GM23338 (cell line): ENCODE measurements around the gene FAM110A. TPM values are rescaled to one million over a fixed set of nuclear protein-coding genes. Genes with fewer than 3 reads are reported as not detected.

ENCODE experiments used
- ATAC-seq: fragments of 200-7000 bp; cut with Tn5 transposase; 3 replicates; pipeline ENCODE4 v1.9.1; 2020
- DNase-seq: peaks from one replicate; pipeline ENCODE4 v3.0.0-alpha.2; 2015; ENCODE audit warnings: low spot score
- H2AFZ ChIP-seq: fragments of 200-600 bp; sonication (generic); 2 replicates; pipeline ENCODE4 v1.8.0; 2016; ENCODE audit warnings: antibody characterized with exemption, mild to moderate bottlenecking, moderate library complexity
- H3F3A ChIP-seq: fragments of 200-600 bp; sonication (generic); replicated peaks from 2 replicates; pipeline ENCODE4 v1.8.0; 2017; ENCODE audit warnings: antibody characterized with exemption, mixed run types, low read depth
- H3K27ac ChIP-seq: fragments of 200-600 bp; sonication (generic); 2 replicates; pipeline ENCODE4 v1.6.1; 2016; ENCODE audit warnings: low read depth
- H3K27me3 ChIP-seq: fragments of 200-600 bp; sonication (generic); 2 replicates; pipeline ENCODE4 v1.8.0; 2016; ENCODE audit warnings: mild to moderate bottlenecking, mixed run types, moderate library complexity; ENCODE audit not compliant: insufficient read depth
- H3K36me3 ChIP-seq: fragments of 200-600 bp; sonication (generic); 2 replicates; pipeline ENCODE4 v1.8.0; 2016; ENCODE audit warnings: mild to moderate bottlenecking; ENCODE audit not compliant: insufficient read depth
- H3K4me1 ChIP-seq: fragments of 200-600 bp; sonication (generic); 2 replicates; pipeline ENCODE4 v1.8.0; 2016; ENCODE audit warnings: mild to moderate bottlenecking, moderate library complexity; ENCODE audit not compliant: insufficient read depth
- H3K4me2 ChIP-seq: fragments of 200-600 bp; sonication (generic); 2 replicates; pipeline ENCODE4 v1.7.1; 2017; ENCODE audit warnings: mixed run types
- H3K4me3 ChIP-seq: fragments of 200-600 bp; sonication (generic); 2 replicates; pipeline ENCODE4 v1.6.1; 2016; ENCODE audit warnings: mixed run types
- H3K79me2 ChIP-seq: fragments of 200-600 bp; sonication (generic); replicated peaks from 2 replicates; pipeline ENCODE4 v1.8.0; 2017; ENCODE audit warnings: mild to moderate bottlenecking; ENCODE audit not compliant: insufficient read depth
- H3K9me2 ChIP-seq: fragments of 200-600 bp; sonication (generic); 2 replicates; pipeline ENCODE4 v1.8.0; 2017; ENCODE audit not compliant: insufficient read depth
- H4K20me1 ChIP-seq: fragments of 200-600 bp; sonication (generic); replicated peaks from 2 replicates; pipeline ENCODE4 v1.8.0; 2017; ENCODE audit warnings: mild to moderate bottlenecking; ENCODE audit not compliant: insufficient read depth
- H3K27ac Mint-ChIP-seq: 2 replicates; pipeline ENCODE4 v1.8.0; 2020; ENCODE audit warnings: inconsistent platforms, mild to moderate bottlenecking, moderate library complexity, mixed read lengths
- H3K27me3 Mint-ChIP-seq: 3 replicates; pipeline ENCODE4 v1.8.0; 2022; ENCODE audit warnings: low read depth, mild to moderate bottlenecking, moderate library complexity, mixed read lengths, inconsistent platforms; ENCODE audit not compliant: insufficient read depth, poor library complexity
- H3K36me3 Mint-ChIP-seq: 3 replicates; pipeline ENCODE4 v1.8.0; 2021; ENCODE audit warnings: low read depth, mild to moderate bottlenecking, inconsistent platforms, moderate library complexity, mixed read lengths
- H3K4me1 Mint-ChIP-seq: 3 replicates; pipeline ENCODE4 v1.8.0; 2020; ENCODE audit warnings: mild to moderate bottlenecking, inconsistent platforms, mixed read lengths
- H3K4me3 Mint-ChIP-seq: 3 replicates; pipeline ENCODE4 v1.8.0; 2021; ENCODE audit warnings: moderate library complexity, mild to moderate bottlenecking, inconsistent platforms, mixed read lengths
- H3K9me3 Mint-ChIP-seq: 3 replicates; pipeline ENCODE4 v1.8.0; 2020; ENCODE audit warnings: moderate library complexity, mild to moderate bottlenecking, inconsistent platforms, mixed read lengths
- CREB1 ChIP-seq: fragments of 250-450 bp; sonication (Bioruptor Pico); IDR thresholded peaks from 2 replicates; pipeline ENCODE4 v1.5.0; 2020; ENCODE audit warnings: low read depth, mild to moderate bottlenecking, moderate library complexity
- CTCF ChIP-seq, 2 experiments: fragments of 200-600 bp in 1 of 2; sonication (generic) in 1 of 2; conservative IDR thresholded peaks; 2 replicates each; pipeline versions ENCODE4 v1.5.1 to v1.6.1; 2016 to 2017; ENCODE audit warnings: antibody characterized with exemption in 2 of 2, low read depth in 2 of 2, mild to moderate bottlenecking in 2 of 2, moderate library complexity in 1 of 2
- EZH2phosphoT487 ChIP-seq: fragments of 200-600 bp; sonication (generic); IDR thresholded peaks from one replicate; pipeline ENCODE4 v1.8.1; 2018; ENCODE audit warnings: antibody characterized with exemption; ENCODE audit not compliant: unreplicated experiment
- JUNB ChIP-seq: IDR thresholded peaks from one replicate; pipeline ENCODE4 v1.6.1; 2016; ENCODE audit warnings: antibody characterized with exemption; ENCODE audit not compliant: unreplicated experiment
- NANOG ChIP-seq: IDR thresholded peaks from 2 replicates; pipeline ENCODE4 v1.6.1; 2016; ENCODE audit warnings: antibody characterized with exemption, borderline replicate concordance
- STAT1 ChIP-seq: IDR thresholded peaks from one replicate; pipeline ENCODE4 v1.6.1; 2016; ENCODE audit warnings: antibody characterized with exemption; ENCODE audit not compliant: unreplicated experiment
- ZNF114 ChIP-seq: fragments of 250-450 bp; sonication (Bioruptor Pico); IDR thresholded peaks from 2 replicates; pipeline ENCODE4 v1.5.0; 2020; ENCODE audit warnings: mild to moderate bottlenecking, moderate library complexity
- ZNF331 ChIP-seq: fragments of 250-450 bp; sonication (Bioruptor Pico); IDR thresholded peaks from 2 replicates; pipeline ENCODE4 v1.5.0; 2020; ENCODE audit warnings: low read depth, mild to moderate bottlenecking, moderate library complexity
- ZNF462 ChIP-seq: fragments of 250-450 bp; sonication (Bioruptor Pico); IDR thresholded peaks from 2 replicates; pipeline ENCODE4 v1.5.0; 2020; ENCODE audit warnings: mild to moderate bottlenecking, moderate library complexity
- polyA plus RNA-seq: library from polyadenylated mRNA; unstranded; fragments of >200 nt; fragmentation: Nextera tagmentation; extraction: Ambion mirVana; gene quantifications from 2 replicates; pipeline ENCODE4 v1.2.1, GENCODE V29; 2016
- total RNA-seq: library from RNA; depleted of rRNA; stranded (reverse); fragments of >200 nt; shearing (Covaris generic); gene quantifications from 2 replicates; pipeline ENCODE4 v1.2.3, GENCODE V29; 2014

Gene FAM110A
- total and polyA plus RNA-seq, 2 experiments from 2014 or later: 10.7 to 13.7 TPM

- no peaks in the 10 kb centered on the region for H3K36me3 Mint-ChIP-seq
- DNase-seq (no peak), ATAC-seq (no peak)
- H3K4me1 ChIP-seq: peaks cover 4% of the 10 kb centered on the region; the same call in 1 of the 2 replicates
- no peaks in the 10 kb centered on the region for H3K36me3 ChIP-seq
- peaks cover 14% of the 10 kb centered on the region for H3K4me1 Mint-ChIP-seq
- no peaks in the 10 kb centered on the region for H3K79me2 ChIP-seq
- H3K27me3 Mint-ChIP-seq: peaks cover 20% of the 10 kb centered on the region
- TF ChIP-seq ZNF114 (CRISPR knock-in tag) (no peak), CTCF (conservative IDR thresholded peaks at IDR 0.05; ENCODE audit: low read depth in 2 of 2) (peak in 1 of 2 experiments; percentile 12; a peak in 1 of 4 replicates)
- no peaks in the 10 kb centered on the region for H3K9me2 ChIP-seq
- H3K9me3 Mint-ChIP-seq: no peaks in the 10 kb centered on the region
- peaks cover 10% of the 10 kb centered on the region for H3K27me3 ChIP-seq
- H2AFZ ChIP-seq: no peak overlapping the region
- no peak overlapping the region for H3K27ac Mint-ChIP-seq
- H3K27ac ChIP-seq: no peak overlapping the region
- no peaks in the 10 kb centered on the region for H3F3A ChIP-seq
- no peak overlapping the region for H3K4me2 ChIP-seq
- H3K4me3 Mint-ChIP-seq: no peak overlapping the region
- 0 out of 2 replicates have a peak, but pooled peaks cover 3% of the 10 kb centered on the region for H4K20me1 ChIP-seq
- no peak overlapping the region for H3K4me3 ChIP-seq
These were observed 53.6 kb downstream of the FAM110A start for GRCh38 chr20:887137-887536.

GRCh38 chr20:888057-888456 is 54.5 kb downstream of the FAM110A start:
- Histone ChIP-seq H3K4me1 (peaks cover 4% of the 10 kb centered on the region; the same call in 1 of the 2 replicates), H3K79me2 (no peaks in the 10 kb centered on the region), H3K27ac (no peak overlapping the region), H2AFZ (no peak overlapping the region), H4K20me1 (0 out of 2 replicates have a peak, but pooled peaks cover 3% of the 10 kb centered on the region), H3K27me3 (peaks cover 10% of the 10 kb centered on the region), H3K36me3 (no peaks in the 10 kb centered on the region), H3K4me3 (no peak overlapping the region), H3K9me2 (no peaks in the 10 kb centered on the region), H3F3A (no peaks in the 10 kb centered on the region), H3K4me2 (no peak overlapping the region)
- DNase-seq: no peak
- no peak for ATAC-seq
- no peak for TF ChIP-seq EZH2phosphoT487
- no peak for TF ChIP-seq CTCF (conservative IDR thresholded peaks at IDR 0.05; ENCODE audit: low read depth in 2 of 2)
- no peak for TF ChIP-seq NANOG
- no peak for TF ChIP-seq ZNF331 (CRISPR knock-in tag)
- TF ChIP-seq CREB1: no peak
- TF ChIP-seq ZNF462: no peak
- no peak for TF ChIP-seq STAT1
- no peak for TF ChIP-seq ZNF114 (CRISPR knock-in tag)
- TF ChIP-seq JUNB: no peak
- H3K9me3 Mint-ChIP-seq: no peaks in the 10 kb centered on the region
- H3K27me3 Mint-ChIP-seq: peaks cover 20% of the 10 kb centered on the region
- H3K4me1 Mint-ChIP-seq: peaks cover 14% of the 10 kb centered on the region
- H3K36me3 Mint-ChIP-seq: no peaks in the 10 kb centered on the region
- no peak overlapping the region for H3K27ac Mint-ChIP-seq
- H3K4me3 Mint-ChIP-seq: no peak overlapping the region
